OCI-LY1 (cell line): ENCODE results near the gene PTPRG.

Experiments used
- H2AFZ ChIP-seq: fragments of 200-600 bp; sonication (generic), shearing (Covaris generic); 2 replicates; pipeline ENCODE4 v1.6.0; 2014; ENCODE audit warnings: antibody characterized with exemption, mild to moderate bottlenecking, low read length
- H3F3A ChIP-seq: fragments of 200-600 bp; sonication (generic), shearing (Covaris generic); 2 replicates; pipeline ENCODE4 v1.6.0; 2014; ENCODE audit warnings: mild to moderate bottlenecking, antibody characterized with exemption, low read length, moderate library complexity; ENCODE audit not compliant: insufficient read depth
- H3K27ac ChIP-seq: fragments of 200-600 bp; sonication (generic); 2 replicates; pipeline ENCODE4 v1.5.1; 2014; ENCODE audit warnings: low read length, mixed run types, mild to moderate bottlenecking, low read depth; ENCODE audit not compliant: poor library complexity, severe bottlenecking
- H3K27me3 ChIP-seq: fragments of 200-600 bp; sonication (generic); 2 replicates; pipeline ENCODE4 v1.6.0; 2014; ENCODE audit warnings: antibody characterized with exemption, mild to moderate bottlenecking, low read length, moderate library complexity; ENCODE audit not compliant: insufficient read depth
- H3K36me3 ChIP-seq: fragments of 200-600 bp; sonication (generic); 2 replicates; pipeline ENCODE4 v1.6.1; 2014; ENCODE audit warnings: mild to moderate bottlenecking, antibody characterized with exemption, low read length, moderate library complexity, mixed read lengths; ENCODE audit not compliant: insufficient read depth
- H3K4me1 ChIP-seq: fragments of 200-600 bp; sonication (generic); 2 replicates; pipeline ENCODE4 v1.5.1; 2014; ENCODE audit warnings: mild to moderate bottlenecking, low read length, moderate library complexity; ENCODE audit not compliant: insufficient read depth, severe bottlenecking
- H3K4me2 ChIP-seq: fragments of 200-600 bp; sonication (generic), shearing (Covaris generic); 2 replicates; pipeline ENCODE4 v1.6.1; 2014; ENCODE audit warnings: low read length
- H3K4me3 ChIP-seq: fragments of 200-600 bp; sonication (generic); 2 replicates; pipeline ENCODE4 v1.5.1; 2014; ENCODE audit warnings: low read length, low read depth, mild to moderate bottlenecking, mixed read lengths; ENCODE audit not compliant: poor library complexity, severe bottlenecking
- H3K79me2 ChIP-seq: fragments of 200-600 bp; shearing (Covaris generic); 2 replicates; pipeline ENCODE4 v1.6.1; 2016; ENCODE audit warnings: mixed run types, low read length, mixed read lengths; ENCODE audit not compliant: insufficient read depth
- H3K9ac ChIP-seq: fragments of 200-600 bp; sonication (generic), shearing (Covaris generic); 2 replicates; pipeline ENCODE4 v1.6.1; 2014; ENCODE audit warnings: mild to moderate bottlenecking, low read length, mixed read lengths
- H3K9me2 ChIP-seq: fragments of 200-600 bp; sonication (generic), shearing (Covaris generic); 2 replicates; pipeline ENCODE4 v1.6.1; 2014; ENCODE audit warnings: low read depth, mild to moderate bottlenecking, low read length, mixed read lengths
- H3K9me3 ChIP-seq: fragments of 200-600 bp; shearing (Covaris generic); 2 replicates; pipeline ENCODE4 v1.6.1; 2014; ENCODE audit warnings: low read length, mixed read lengths
- H4K20me1 ChIP-seq: fragments of 200-600 bp; sonication (generic), shearing (Covaris generic); 2 replicates; pipeline ENCODE4 v1.6.0; 2016; ENCODE audit warnings: mild to moderate bottlenecking, low read length; ENCODE audit not compliant: insufficient read depth
- CTCF ChIP-seq: fragments of 200-600 bp; sonication (generic), shearing (Covaris generic); IDR thresholded peaks from 2 replicates; pipeline ENCODE4 v1.5.1; 2017; ENCODE audit warnings: mild to moderate bottlenecking, antibody characterized with exemption, low read length, moderate library complexity, mixed read lengths
- EZH2 ChIP-seq: fragments of 200-600 bp; sonication (generic), shearing (Covaris generic); IDR thresholded peaks from 2 replicates; pipeline ENCODE4 v1.8.0; 2017; ENCODE audit warnings: borderline replicate concordance, mixed run types, mild to moderate bottlenecking, antibody characterized with exemption, low read length, moderate library complexity, mixed read lengths

The PTPRG gene

GRCh38 chr3:62259924-62260323 is 698.6 kb downstream of the PTPRG start:
- no peaks in the 10 kb centered on the region for H3K9me2 ChIP-seq
- H3K9me3 ChIP-seq: no peaks in the 10 kb centered on the region
- H3F3A ChIP-seq: no peaks in the 10 kb centered on the region
- H3K79me2 ChIP-seq: no peaks in the 10 kb centered on the region
- no peak for TF ChIP-seq CTCF
- TF ChIP-seq EZH2: no peak
- no peak overlapping the region for H3K4me3 ChIP-seq
- H3K27ac ChIP-seq: no peak overlapping the region
- no peak overlapping the region for H3K4me2 ChIP-seq
- no peak overlapping the region for H2AFZ ChIP-seq
- no peak overlapping the region for H3K9ac ChIP-seq
- H3K4me1 ChIP-seq: no peaks in the 10 kb centered on the region
- no peaks in the 10 kb centered on the region for H3K27me3 ChIP-seq
- H4K20me1 ChIP-seq: no peaks in the 10 kb centered on the region
- no peaks in the 10 kb centered on the region for H3K36me3 ChIP-seq

GRCh38 chr3:62260655-62261054 is 699.3 kb downstream of the PTPRG start:
- TF ChIP-seq EZH2: no peak
- TF ChIP-seq CTCF: no peak
- Histone ChIP-seq H3K79me2 (no peaks in the 10 kb centered on the region), H3K36me3 (no peaks in the 10 kb centered on the region), H3K4me2 (no peak overlapping the region), H3K4me3 (no peak overlapping the region), H3K9ac (no peak overlapping the region), H3K4me1 (no peaks in the 10 kb centered on the region), H2AFZ (no peak overlapping the region), H3K27me3 (no peaks in the 10 kb centered on the region), H3F3A (no peaks in the 10 kb centered on the region), H3K27ac (no peak overlapping the region), H3K9me2 (no peaks in the 10 kb centered on the region), H4K20me1 (no peaks in the 10 kb centered on the region), H3K9me3 (no peaks in the 10 kb centered on the region)

GRCh38 chr3:62261121-62261520 is 699.8 kb downstream of the PTPRG start:
- Histone ChIP-seq H3K9me3 (no peaks in the 10 kb centered on the region), H2AFZ (no peak overlapping the region), H4K20me1 (no peaks in the 10 kb centered on the region), H3F3A (no peaks in the 10 kb centered on the region), H3K79me2 (no peaks in the 10 kb centered on the region), H3K27me3 (no peaks in the 10 kb centered on the region), H3K36me3 (no peaks in the 10 kb centered on the region), H3K4me2 (no peak overlapping the region), H3K27ac (no peak overlapping the region), H3K4me1 (no peaks in the 10 kb centered on the region), H3K9me2 (no peaks in the 10 kb centered on the region), H3K9ac (no peak overlapping the region), H3K4me3 (no peak overlapping the region)
- TF ChIP-seq EZH2 (no peak), CTCF (no peak)
